SIG-M5 treated with dmso at 0.1 percent for 504 hours (cell line): ENCODE data around the gene DCN.

ENCODE experiments used
- DNase-seq: peaks from one replicate; lab custom pipeline; 2025; ENCODE audit not compliant: unreplicated experiment; lab: John Stamatoyannopoulos, UW

Gene DCN

GRCh38 chr12:91188778-91189177, 6.2 kb upstream of the DCN start:
- DNase-seq, result no peak

- DNase-seq, result no peak
Measured at GRCh38 chr12:91186156-91186555, 3.5 kb upstream of the DCN start.

GRCh38 chr12:91185421-91185820, 2.8 kb upstream of the DCN start:
- no peak for DNase-seq

GRCh38 chr12:91183551-91183950, 934 bp upstream of the DCN start:
- no peak for DNase-seq

- DNase-seq, result no peak
Measured at GRCh38 chr12:91180582-91181395, 1.8 kb downstream of the DCN start.

- DNase-seq, result no peak
Measured at GRCh38 chr12:91179966-91180561, 2.6 kb downstream of the DCN start.

- no peak for DNase-seq
Measured at GRCh38 chr12:91179315-91179714, 3.3 kb downstream of the DCN start.

GRCh38 chr12:91178781-91179180, 3.8 kb downstream of the DCN start:
- DNase-seq, result no peak

GRCh38 chr12:91178139-91178561, 4.5 kb downstream of the DCN start:
- no peak for DNase-seq

- DNase-seq, result no peak
Measured at GRCh38 chr12:91177381-91177780, 5.2 kb downstream of the DCN start.

GRCh38 chr12:91176915-91177314, 5.7 kb downstream of the DCN start:
- no peak for DNase-seq

GRCh38 chr12:91176358-91176757, 6.3 kb downstream of the DCN start:
- no peak for DNase-seq

GRCh38 chr12:91173124-91173523, 9.5 kb downstream of the DCN start:
- DNase-seq, result no peak

GRCh38 chr12:91172096-91172495, 10.5 kb downstream of the DCN start:
- no peak for DNase-seq

- no peak for DNase-seq
Measured at GRCh38 chr12:91171476-91171875, 11.1 kb downstream of the DCN start.

- no peak for DNase-seq
Measured at GRCh38 chr12:91163116-91163515, 19.5 kb downstream of the DCN start.

- no peak for DNase-seq
Measured at GRCh38 chr12:91161009-91161408, 21.6 kb downstream of the DCN start.

GRCh38 chr12:91155990-91156389, 26.6 kb downstream of the DCN start:
- no peak for DNase-seq

GRCh38 chr12:91154131-91154530, 28.5 kb downstream of the DCN start:
- DNase-seq, result no peak

GRCh38 chr12:91144053-91144452, 38.6 kb downstream of the DCN start:
- DNase-seq, result no peak

- no peak for DNase-seq
Measured at GRCh38 chr12:91143206-91143605, 39.4 kb downstream of the DCN start.

- DNase-seq, result no peak
Measured at GRCh38 chr12:91142221-91142631, 40.4 kb downstream of the DCN start.
